ENCODE measurements around the gene CCDC170.

DNA sequence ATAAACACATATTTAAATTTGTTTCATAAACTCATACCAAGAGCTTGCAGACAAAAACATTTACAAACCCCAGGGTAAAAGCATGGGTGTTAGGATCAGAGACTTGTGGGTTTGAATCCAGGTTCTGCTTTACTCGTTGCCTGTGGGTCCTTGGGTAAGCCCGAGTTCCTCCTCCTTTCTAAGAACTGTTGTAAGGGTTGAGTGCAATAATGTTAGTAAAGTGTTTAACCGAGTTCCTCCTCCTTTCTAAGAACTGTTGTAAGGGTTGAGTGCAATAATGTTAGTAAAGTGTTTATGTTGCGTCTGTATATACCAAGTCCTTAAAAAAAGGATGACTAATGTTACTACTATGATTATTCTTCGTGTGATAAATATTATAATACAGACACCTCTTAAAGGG is 18.7 kb downstream of the CCDC170 start:
- TF ChIP-seq, protein P1, sequence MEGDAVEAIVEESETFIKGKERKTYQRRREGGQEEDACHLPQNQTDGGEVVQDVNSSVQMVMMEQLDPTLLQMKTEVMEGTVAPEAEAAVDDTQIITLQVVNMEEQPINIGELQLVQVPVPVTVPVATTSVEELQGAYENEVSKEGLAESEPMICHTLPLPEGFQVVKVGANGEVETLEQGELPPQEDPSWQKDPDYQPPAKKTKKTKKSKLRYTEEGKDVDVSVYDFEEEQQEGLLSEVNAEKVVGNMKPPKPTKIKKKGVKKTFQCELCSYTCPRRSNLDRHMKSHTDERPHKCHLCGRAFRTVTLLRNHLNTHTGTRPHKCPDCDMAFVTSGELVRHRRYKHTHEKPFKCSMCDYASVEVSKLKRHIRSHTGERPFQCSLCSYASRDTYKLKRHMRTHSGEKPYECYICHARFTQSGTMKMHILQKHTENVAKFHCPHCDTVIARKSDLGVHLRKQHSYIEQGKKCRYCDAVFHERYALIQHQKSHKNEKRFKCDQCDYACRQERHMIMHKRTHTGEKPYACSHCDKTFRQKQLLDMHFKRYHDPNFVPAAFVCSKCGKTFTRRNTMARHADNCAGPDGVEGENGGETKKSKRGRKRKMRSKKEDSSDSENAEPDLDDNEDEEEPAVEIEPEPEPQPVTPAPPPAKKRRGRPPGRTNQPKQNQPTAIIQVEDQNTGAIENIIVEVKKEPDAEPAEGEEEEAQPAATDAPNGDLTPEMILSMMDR (IDR thresholded peaks at IDR 0.05; ENCODE audit: low read depth, low read length, missing input control): no peak
- TF ChIP-seq YY1 (IDR thresholded peaks at IDR 0.05): no peak
- TF ChIP-seq, protein P2, sequence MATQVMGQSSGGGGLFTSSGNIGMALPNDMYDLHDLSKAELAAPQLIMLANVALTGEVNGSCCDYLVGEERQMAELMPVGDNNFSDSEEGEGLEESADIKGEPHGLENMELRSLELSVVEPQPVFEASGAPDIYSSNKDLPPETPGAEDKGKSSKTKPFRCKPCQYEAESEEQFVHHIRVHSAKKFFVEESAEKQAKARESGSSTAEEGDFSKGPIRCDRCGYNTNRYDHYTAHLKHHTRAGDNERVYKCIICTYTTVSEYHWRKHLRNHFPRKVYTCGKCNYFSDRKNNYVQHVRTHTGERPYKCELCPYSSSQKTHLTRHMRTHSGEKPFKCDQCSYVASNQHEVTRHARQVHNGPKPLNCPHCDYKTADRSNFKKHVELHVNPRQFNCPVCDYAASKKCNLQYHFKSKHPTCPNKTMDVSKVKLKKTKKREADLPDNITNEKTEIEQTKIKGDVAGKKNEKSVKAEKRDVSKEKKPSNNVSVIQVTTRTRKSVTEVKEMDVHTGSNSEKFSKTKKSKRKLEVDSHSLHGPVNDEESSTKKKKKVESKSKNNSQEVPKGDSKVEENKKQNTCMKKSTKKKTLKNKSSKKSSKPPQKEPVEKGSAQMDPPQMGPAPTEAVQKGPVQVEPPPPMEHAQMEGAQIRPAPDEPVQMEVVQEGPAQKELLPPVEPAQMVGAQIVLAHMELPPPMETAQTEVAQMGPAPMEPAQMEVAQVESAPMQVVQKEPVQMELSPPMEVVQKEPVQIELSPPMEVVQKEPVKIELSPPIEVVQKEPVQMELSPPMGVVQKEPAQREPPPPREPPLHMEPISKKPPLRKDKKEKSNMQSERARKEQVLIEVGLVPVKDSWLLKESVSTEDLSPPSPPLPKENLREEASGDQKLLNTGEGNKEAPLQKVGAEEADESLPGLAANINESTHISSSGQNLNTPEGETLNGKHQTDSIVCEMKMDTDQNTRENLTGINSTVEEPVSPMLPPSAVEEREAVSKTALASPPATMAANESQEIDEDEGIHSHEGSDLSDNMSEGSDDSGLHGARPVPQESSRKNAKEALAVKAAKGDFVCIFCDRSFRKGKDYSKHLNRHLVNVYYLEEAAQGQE (IDR thresholded peaks at IDR 0.05): no peak
- no peak for TF ChIP-seq FOXA1 (IDR thresholded peaks at IDR 0.05)
- TF ChIP-seq, protein P3, sequence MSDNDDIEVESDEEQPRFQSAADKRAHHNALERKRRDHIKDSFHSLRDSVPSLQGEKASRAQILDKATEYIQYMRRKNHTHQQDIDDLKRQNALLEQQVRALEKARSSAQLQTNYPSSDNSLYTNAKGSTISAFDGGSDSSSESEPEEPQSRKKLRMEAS (IDR thresholded peaks at IDR 0.05): no peak
- no peak for TF ChIP-seq SP1 (IDR thresholded peaks at IDR 0.05)
- no peak for TF ChIP-seq JUND (IDR thresholded peaks at IDR 0.05)
- no peak for TF ChIP-seq TAF1 (conservative IDR thresholded peaks at IDR 0.05)
- TF ChIP-seq, protein P4, sequence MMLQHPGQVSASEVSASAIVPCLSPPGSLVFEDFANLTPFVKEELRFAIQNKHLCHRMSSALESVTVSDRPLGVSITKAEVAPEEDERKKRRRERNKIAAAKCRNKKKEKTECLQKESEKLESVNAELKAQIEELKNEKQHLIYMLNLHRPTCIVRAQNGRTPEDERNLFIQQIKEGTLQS (IDR thresholded peaks at IDR 0.05): no peak
- TF ChIP-seq NR2F2 (IDR thresholded peaks at IDR 0.05): no peak
